ENCODE data around the gene TRIM61. TPM values are rescaled to one million over a fixed set of nuclear protein-coding genes. Genes with fewer than 3 reads are reported as not detected.
A peak's percentile ranks its signal among the peaks of the same experiment; 100 is the strongest.
"Not testable (repeated sequence)": the region's sequence is repeated elsewhere in the genome, so short reads cannot be mapped to it uniquely, and the experiment has no call there.

The TRIM61 gene
- total RNA-seq, 1 donor from 2014 or later: 3.7 TPM

DNA sequence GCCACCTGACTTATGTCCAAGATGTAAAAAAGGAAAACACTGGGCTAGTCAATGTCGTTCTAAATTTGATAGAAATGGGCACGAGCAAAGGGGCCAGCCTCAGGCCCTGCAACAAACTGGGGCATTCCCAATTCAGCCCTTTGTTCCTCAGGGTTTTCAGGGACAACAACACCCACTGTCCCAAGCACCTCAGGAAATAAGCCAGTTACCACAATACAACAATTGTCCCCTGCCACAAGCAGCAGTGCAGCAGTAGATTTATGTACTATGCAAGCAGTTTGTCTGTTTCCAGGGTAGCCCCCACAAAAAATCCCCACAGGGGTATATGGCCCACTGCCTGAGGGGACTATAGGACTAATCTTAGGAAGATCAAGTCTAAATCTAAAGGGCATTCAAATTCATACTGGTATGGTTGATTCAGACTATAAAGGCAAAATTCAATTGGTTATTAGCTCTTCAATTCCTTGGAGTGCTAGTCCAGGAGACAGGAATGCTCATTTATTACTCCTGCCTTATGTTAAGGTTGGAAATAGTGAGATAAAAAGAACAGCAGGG, 21.1 kb upstream of the TRIM61 start:
- H3K36me3 Mint-ChIP-seq (ENCODE audit: low read depth): not testable (repeated sequence)
- peaks cover 20% of the 10 kb centered on the region for H3K27me3 Mint-ChIP-seq

DNA sequence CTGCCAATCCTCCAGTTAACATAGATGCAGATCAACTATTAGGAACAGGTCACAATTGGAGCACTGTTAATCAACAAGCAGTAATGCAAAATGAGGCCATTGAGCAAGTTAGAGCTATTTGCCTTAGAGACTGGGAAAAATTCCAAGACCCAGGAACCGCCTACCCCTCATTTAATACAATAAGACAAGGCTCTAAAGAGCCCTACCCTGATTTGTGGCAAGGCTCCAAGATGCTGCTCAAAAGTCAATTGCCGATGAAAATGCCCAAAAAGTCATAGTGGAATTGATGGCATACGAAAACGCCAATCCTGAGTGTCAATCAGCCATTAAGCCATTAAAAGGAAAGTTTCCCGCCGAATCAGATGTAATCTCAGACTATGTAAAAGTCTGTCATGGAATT, 20.5 kb upstream of the TRIM61 start:
- H3K36me3 Mint-ChIP-seq (ENCODE audit: low read depth): no peaks in the 10 kb centered on the region
- H3K4me3 Mint-ChIP-seq: no peak overlapping the region
- H3K9me3 Mint-ChIP-seq: no peaks in the 10 kb centered on the region
- peaks cover 20% of the 10 kb centered on the region for H3K27me3 Mint-ChIP-seq
- H3K4me1 Mint-ChIP-seq: no peaks in the 10 kb centered on the region
- H3K27ac Mint-ChIP-seq: no peak overlapping the region
- no peak for DNase-seq
- intact Hi-C loops (cut with micrococcal nuclease): no loop called here

More for the DNA sequence above, 21.1 kb upstream of the TRIM61 start:
- intact Hi-C loops (cut with micrococcal nuclease); H3K27ac Mint-ChIP-seq; H3K9me3 Mint-ChIP-seq; H3K4me3 Mint-ChIP-seq; DNase-seq; H3K4me1 Mint-ChIP-seq: not testable (repeated sequence)

GRCh38 chr4:164997324-164997723, 19.9 kb upstream of the TRIM61 start:
- Mint-ChIP-seq H3K36me3 (ENCODE audit: low read depth) (no peaks in the 10 kb centered on the region), H3K9me3 (no peaks in the 10 kb centered on the region), H3K4me1 (no peaks in the 10 kb centered on the region), H3K4me3 (no peak overlapping the region), H3K27ac (no peak overlapping the region), H3K27me3 (peaks cover 20% of the 10 kb centered on the region)
- intact Hi-C loops (cut with micrococcal nuclease): no loop called here
- no peak for DNase-seq

DNA sequence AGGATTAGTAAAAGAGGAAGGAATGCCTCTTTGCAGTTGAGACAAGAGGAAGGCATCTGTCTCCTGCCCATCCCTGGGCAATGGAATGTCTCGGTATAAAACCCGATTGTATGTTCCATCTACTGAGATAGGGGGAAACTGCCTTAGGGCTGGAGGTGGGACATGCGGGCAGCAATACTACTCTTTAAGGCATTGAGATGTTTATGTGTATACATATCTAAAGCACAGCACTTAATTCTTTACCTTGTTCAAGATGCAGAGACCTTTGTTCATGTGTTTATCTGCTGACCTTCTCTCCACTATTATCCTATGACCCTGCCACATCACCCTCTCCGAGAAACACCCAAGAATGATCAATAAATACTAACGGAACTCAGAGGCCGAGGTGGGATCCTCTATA, 18.7 kb upstream of the TRIM61 start:
- H3K27ac Mint-ChIP-seq; DNase-seq; H3K4me3 Mint-ChIP-seq; intact Hi-C loops (cut with micrococcal nuclease); H3K9me3 Mint-ChIP-seq; H3K4me1 Mint-ChIP-seq; H3K36me3 Mint-ChIP-seq (ENCODE audit: low read depth): not testable (repeated sequence)
- H3K27me3 Mint-ChIP-seq: peaks cover 18% of the 10 kb centered on the region

- H3K27me3 Mint-ChIP-seq; H3K4me1 Mint-ChIP-seq; H3K36me3 Mint-ChIP-seq (ENCODE audit: low read depth); H3K27ac Mint-ChIP-seq; H3K9me3 Mint-ChIP-seq; DNase-seq; intact Hi-C loops (cut with micrococcal nuclease); H3K4me3 Mint-ChIP-seq: not testable (repeated sequence)
Observed at GRCh38 chr4:164990786-164991185, 13.3 kb upstream of the TRIM61 start.

GRCh38 chr4:164989471-164989870, 12.0 kb upstream of the TRIM61 start:
- Mint-ChIP-seq H3K27ac (no peak overlapping the region), H3K4me1 (no peaks in the 10 kb centered on the region), H3K4me3 (no peak overlapping the region), H3K36me3 (ENCODE audit: low read depth) (no peaks in the 10 kb centered on the region), H3K27me3 (peaks cover 3% of the 10 kb centered on the region), H3K9me3 (no peaks in the 10 kb centered on the region)
- DNase-seq: no peak
- intact Hi-C loops (cut with micrococcal nuclease): no loop called here

GRCh38 chr4:164971929-164972328, 5.5 kb downstream of the TRIM61 start:
- H3K4me1 Mint-ChIP-seq: peaks cover 10% of the 10 kb centered on the region
- H3K27me3 Mint-ChIP-seq; H3K4me3 Mint-ChIP-seq; H3K27ac Mint-ChIP-seq; DNase-seq; H3K9me3 Mint-ChIP-seq; intact Hi-C loops (cut with micrococcal nuclease): not testable (repeated sequence)
- peaks cover 27% of the 10 kb centered on the region for H3K36me3 Mint-ChIP-seq (ENCODE audit: low read depth)

GRCh38 chr4:164959896-164960295, 17.6 kb downstream of the TRIM61 start:
- no peak overlapping the region for H3K27ac Mint-ChIP-seq
- H3K9me3 Mint-ChIP-seq: peaks cover 3% of the 10 kb centered on the region
- H3K36me3 Mint-ChIP-seq (ENCODE audit: low read depth): peaks cover 2% of the 10 kb centered on the region
- DNase-seq: no peak
- no peaks in the 10 kb centered on the region for H3K27me3 Mint-ChIP-seq
- peaks cover 14% of the 10 kb centered on the region for H3K4me1 Mint-ChIP-seq
- H3K4me3 Mint-ChIP-seq: no peak overlapping the region
- intact Hi-C loops (cut with micrococcal nuclease): loop anchor here (5.0 to 10.0 kb wide), 2 partner anchors 152 to 1465 kb away; partner anchors contain the start of genes TMA16 and TMEM192

DNA sequence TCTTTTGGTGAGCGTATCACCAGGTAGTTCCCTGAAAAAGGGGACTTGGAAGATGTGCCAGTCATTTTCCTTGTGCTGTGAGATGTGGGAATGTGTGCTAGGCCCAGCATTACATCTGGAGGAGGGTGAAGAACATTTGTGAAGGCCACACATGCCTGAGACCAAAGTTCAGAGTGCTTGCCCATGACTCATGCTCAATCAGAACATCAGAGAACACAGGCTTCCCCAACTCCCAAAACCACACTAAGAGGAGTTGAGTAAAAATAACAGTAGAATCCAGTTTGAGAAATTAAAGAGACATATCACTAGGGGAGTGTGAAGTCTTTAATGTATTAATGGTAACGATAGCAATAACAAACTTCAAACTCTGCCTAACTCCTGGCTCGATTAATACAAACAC, 18.0 kb downstream of the TRIM61 start:
- intact Hi-C loops (cut with micrococcal nuclease): loop anchor here (5.0 to 10.0 kb wide), 2 partner anchors 153 to 1465 kb away; partner anchors contain the start of genes TMA16 and TMEM192
- peaks cover 14% of the 10 kb centered on the region for H3K4me1 Mint-ChIP-seq
- not testable (repeated sequence) for H3K9me3 Mint-ChIP-seq; H3K4me3 Mint-ChIP-seq; H3K27me3 Mint-ChIP-seq; DNase-seq; H3K36me3 Mint-ChIP-seq (ENCODE audit: low read depth); H3K27ac Mint-ChIP-seq

DNA sequence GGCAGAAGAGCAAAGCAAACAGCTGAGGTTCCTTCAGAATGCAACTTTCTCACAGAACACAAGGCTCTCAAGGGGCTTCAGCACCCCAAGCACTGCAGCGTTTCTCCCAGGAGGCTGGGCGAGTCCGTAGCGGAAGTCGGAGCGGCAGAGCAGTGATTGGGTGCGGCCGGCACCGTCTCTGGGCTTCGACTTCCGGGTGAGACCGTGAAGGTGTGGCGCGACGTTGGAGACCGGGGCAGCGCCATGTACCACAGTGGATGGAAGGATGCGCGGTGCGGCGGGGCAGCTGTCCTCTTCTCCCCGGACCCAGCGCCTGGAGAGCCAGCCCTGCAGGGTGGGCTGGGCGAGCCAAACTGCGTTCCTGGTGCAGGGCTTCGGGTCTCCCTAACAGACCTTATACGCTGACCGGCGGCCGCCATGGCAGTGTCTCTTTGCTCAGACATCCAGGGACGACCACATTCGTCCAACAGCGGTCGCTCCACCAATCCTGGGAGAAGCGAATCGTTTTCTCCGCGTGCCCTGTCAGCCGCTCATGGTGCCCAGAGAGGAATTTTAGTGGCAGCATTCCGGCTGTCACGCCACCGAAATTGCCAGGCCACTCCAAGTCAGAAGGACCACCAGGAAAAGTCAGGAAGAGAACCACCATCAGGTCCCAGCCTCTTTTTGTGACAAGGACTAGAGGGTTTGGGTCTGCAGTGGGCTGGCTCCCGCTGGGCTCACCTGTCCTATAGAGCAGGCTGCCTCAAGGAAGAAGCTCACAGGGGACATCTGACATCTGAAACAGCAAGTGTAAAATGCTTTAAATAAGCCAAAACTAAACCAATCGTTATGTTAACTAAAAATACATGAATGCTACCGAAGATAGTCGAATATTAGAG, 20.5 kb downstream of the TRIM61 start:
- H3K27me3 Mint-ChIP-seq: peaks cover 4% of the 10 kb centered on the region
- H3K4me3 Mint-ChIP-seq: peak overlapping the region; percentile 94
- peaks cover 14% of the 10 kb centered on the region for H3K4me1 Mint-ChIP-seq
- H3K9me3 Mint-ChIP-seq: peaks cover 3% of the 10 kb centered on the region
- H3K27ac Mint-ChIP-seq: peak overlapping the region; percentile 77
- intact Hi-C loops (cut with micrococcal nuclease): loop anchor here (2.0 to 10.0 kb wide), 3 partner anchors 20 to 1462 kb away; partner anchors contain the start of genes TMA16, TMEM192 and TRIM61
- peak; percentile 95 for DNase-seq
- H3K36me3 Mint-ChIP-seq (ENCODE audit: low read depth): peaks cover 2% of the 10 kb centered on the region

- Mint-ChIP-seq H3K9me3 (peaks cover 3% of the 10 kb centered on the region), H3K36me3 (ENCODE audit: low read depth) (peaks cover 2% of the 10 kb centered on the region), H3K27me3 (peaks cover 13% of the 10 kb centered on the region), H3K4me1 (peaks cover 14% of the 10 kb centered on the region), H3K4me3 (peak overlapping the region; percentile 46), H3K27ac (no peak overlapping the region)
- no peak for DNase-seq
- intact Hi-C loops (cut with micrococcal nuclease): loop anchor here (5.0 to 10.0 kb wide), 2 partner anchors 157 to 1460 kb away; partner anchors contain the start of genes TMA16 and TMEM192
Observed at GRCh38 chr4:164955107-164955805, 22.2 kb downstream of the TRIM61 start.

GRCh38 chr4:164952551-164952950, 24.9 kb downstream of the TRIM61 start:
- peaks cover 9% of the 10 kb centered on the region for H3K4me1 Mint-ChIP-seq
- peaks cover 22% of the 10 kb centered on the region for H3K27me3 Mint-ChIP-seq
- DNase-seq: peak; percentile 31
- peaks cover 2% of the 10 kb centered on the region for H3K36me3 Mint-ChIP-seq (ENCODE audit: low read depth)
- H3K9me3 Mint-ChIP-seq: peaks cover 3% of the 10 kb centered on the region
- H3K27ac Mint-ChIP-seq: no peak overlapping the region
- intact Hi-C loops (cut with micrococcal nuclease): loop anchor here (10.0 kb wide), 1 partner anchor 1458 kb away; the partner anchor contains the start of gene TMA16
- H3K4me3 Mint-ChIP-seq: no peak overlapping the region

DNA sequence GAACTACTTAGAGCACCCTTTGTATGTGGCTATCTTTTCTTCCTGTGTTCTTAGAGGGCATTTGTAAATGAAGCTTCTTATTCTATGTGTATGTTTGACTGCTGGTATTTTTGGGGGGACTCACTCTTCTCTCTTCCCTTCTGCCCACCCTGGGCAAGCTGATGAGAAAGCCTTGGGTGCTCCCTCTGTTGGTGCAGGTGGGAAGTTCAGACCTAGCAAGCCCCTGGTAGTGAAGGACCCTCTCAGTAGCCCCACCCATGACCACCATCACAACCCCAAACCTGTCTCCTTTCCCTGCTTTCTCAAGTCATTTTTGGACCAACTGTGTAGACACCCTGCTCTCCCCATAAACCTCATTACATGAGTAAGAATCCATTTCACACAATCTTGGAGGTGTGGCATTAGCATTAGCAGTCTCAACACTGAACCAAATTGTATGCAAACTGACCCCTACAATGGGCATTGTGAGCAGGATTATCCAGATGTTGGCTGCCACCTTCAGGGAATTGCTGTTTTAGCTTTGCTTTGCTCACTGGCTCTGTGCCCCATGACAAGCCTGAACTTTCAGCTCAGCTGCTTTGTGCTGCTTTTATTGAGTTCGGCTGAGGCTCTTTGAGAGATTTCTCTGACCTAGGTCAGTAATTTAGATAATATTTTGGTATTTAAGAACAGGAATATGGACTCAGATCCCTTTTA, 27.9 kb downstream of the TRIM61 start:
- DNase-seq: no peak
- no peaks in the 10 kb centered on the region for H3K36me3 Mint-ChIP-seq (ENCODE audit: low read depth)
- H3K4me1 Mint-ChIP-seq: no peaks in the 10 kb centered on the region
- intact Hi-C loops (cut with micrococcal nuclease): loop anchor here (10.0 kb wide), 1 partner anchor 1455 kb away; the partner anchor contains the start of gene TMA16
- no peaks in the 10 kb centered on the region for H3K9me3 Mint-ChIP-seq
- H3K27ac Mint-ChIP-seq: no peak overlapping the region
- H3K4me3 Mint-ChIP-seq: no peak overlapping the region
- H3K27me3 Mint-ChIP-seq: peaks cover 22% of the 10 kb centered on the region
